C1 segment of cervical spinal cord (tissue), 14 donors: ENCODE measurements around the gene KEAP1.

Source experiments
- DNase-seq, 14 donors: peaks; one replicate each; lab custom pipeline; 2025; lab: John Stamatoyannopoulos, UW

The KEAP1 gene

GRCh38 chr19:10450853-10451609 lies 52.1 kb downstream of the KEAP1 start:
- no peak for DNase-seq

- no peak for DNase-seq
Measured at GRCh38 chr19:10450191-10450852, 52.8 kb downstream of the KEAP1 start.

DNA sequence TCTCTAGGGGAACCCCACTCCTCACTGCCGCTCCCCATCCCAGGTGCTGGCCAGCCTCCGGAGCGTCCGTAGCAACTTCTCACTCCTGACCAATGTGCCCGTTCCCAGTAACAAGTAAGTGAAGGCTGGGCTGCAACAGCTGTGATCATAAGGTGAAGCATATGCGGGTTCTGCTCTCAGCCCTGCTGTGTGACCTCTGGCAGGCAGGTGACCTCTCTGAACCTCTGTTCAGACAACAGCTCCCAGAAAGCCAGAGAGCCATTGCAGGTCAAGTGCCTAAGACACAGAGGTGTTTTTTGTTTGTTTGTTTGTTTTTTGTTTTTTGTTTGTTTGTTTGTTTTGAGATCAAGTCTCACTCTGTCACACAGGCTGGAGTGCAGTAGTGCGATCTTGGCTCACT lies 54.1 kb downstream of the KEAP1 start:
- no peak for DNase-seq

DNA sequence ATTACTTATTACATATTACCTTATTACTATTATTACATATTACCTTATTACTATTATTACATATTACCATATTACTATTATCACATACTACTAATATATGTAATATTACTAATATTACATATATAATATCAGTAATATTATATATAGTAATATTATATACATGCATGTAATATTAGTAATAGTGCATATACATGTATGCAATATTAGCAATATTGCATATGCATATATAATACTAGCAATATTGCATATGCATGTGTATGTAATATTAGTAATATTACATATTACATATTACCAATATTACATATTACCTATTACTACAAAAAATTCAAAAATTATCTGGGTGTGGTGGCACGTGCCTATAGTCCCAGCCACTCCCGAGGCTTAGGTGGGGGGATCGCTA lies 60.5 kb downstream of the KEAP1 start:
- DNase-seq, result no peak

DNA sequence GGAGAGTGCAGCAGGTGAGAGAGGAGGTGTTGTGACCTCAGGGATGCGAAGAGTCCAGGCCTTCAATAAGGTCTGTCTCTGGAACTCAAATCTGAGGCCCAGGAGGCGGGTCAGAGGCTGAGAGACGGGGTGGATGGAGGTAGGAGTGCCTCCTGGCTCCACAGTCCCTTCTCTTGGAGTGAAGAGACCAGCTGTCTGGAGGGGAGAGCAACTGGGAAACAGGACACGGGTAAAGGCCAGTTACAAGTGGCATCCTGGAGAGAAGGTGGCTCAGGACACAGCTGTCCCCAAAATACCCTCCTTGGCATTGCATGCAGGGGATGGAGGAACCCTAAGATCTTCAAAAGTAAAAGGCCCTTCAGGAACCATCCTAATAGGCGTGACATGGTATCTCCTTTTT lies 63.6 kb downstream of the KEAP1 start:
- DNase-seq, result no peak
